HFF-Myc (cell line): ENCODE results near the gene SERPINA9.

Source experiments
- DNase-seq: peaks from one replicate; pipeline ENCODE4 v3.0.0-alpha.2; 2011; ENCODE audit warnings: low read depth; ENCODE audit errors: extremely low read depth
- H3K4me3 ChIP-seq: replicated peaks from 2 replicates; pipeline ENCODE4 v1.5.1; 2011; ENCODE audit warnings: low read depth, mild to moderate bottlenecking, control low read depth, low read length
- CTCF ChIP-seq: IDR thresholded peaks from 2 replicates; pipeline ENCODE4 v1.5.1; 2012; ENCODE audit warnings: mild to moderate bottlenecking, low read depth, low read length, control low read depth; ENCODE audit errors: missing control alignments

Gene SERPINA9

DNA sequence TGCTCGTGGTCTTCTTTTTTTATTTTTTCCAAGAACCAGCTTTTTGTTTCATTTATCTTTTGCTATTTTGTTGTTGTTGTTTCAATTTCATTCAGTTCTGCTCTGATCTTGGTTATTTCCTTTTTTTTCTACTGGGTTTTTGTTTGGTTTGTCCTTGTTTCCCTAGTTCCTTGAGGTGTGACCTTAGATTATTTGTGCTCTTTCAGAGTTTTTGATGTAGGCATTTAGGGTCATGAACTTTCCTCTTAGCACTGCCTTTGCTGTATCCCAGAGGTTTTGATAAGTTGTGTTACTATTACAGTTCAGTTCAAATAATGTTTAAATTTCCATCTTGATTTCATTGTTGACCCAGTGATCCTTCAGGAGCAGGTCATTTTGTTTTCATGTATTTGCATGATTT, 20.1 kb downstream of the SERPINA9 start:
- H3K4me3 ChIP-seq: no peak overlapping the region
- DNase-seq: no peak
- TF ChIP-seq CTCF: no peak

GRCh38 chr14:94451826-94452225, 24.2 kb downstream of the SERPINA9 start:
- TF ChIP-seq CTCF: no peak
- DNase-seq: no peak
- no peak overlapping the region for H3K4me3 ChIP-seq

- no peak for DNase-seq
- TF ChIP-seq CTCF: no peak
- H3K4me3 ChIP-seq: no peak overlapping the region
Observed at GRCh38 chr14:94451091-94451771, 24.8 kb downstream of the SERPINA9 start.

- DNase-seq: no peak
- no peak overlapping the region for H3K4me3 ChIP-seq
- TF ChIP-seq CTCF: no peak
Observed at GRCh38 chr14:94450722-94451090, 25.3 kb downstream of the SERPINA9 start.

- H3K4me3 ChIP-seq: no peak overlapping the region
- TF ChIP-seq CTCF: no peak
- DNase-seq: no peak
Observed at GRCh38 chr14:94449930-94450329, 26.1 kb downstream of the SERPINA9 start.

DNA sequence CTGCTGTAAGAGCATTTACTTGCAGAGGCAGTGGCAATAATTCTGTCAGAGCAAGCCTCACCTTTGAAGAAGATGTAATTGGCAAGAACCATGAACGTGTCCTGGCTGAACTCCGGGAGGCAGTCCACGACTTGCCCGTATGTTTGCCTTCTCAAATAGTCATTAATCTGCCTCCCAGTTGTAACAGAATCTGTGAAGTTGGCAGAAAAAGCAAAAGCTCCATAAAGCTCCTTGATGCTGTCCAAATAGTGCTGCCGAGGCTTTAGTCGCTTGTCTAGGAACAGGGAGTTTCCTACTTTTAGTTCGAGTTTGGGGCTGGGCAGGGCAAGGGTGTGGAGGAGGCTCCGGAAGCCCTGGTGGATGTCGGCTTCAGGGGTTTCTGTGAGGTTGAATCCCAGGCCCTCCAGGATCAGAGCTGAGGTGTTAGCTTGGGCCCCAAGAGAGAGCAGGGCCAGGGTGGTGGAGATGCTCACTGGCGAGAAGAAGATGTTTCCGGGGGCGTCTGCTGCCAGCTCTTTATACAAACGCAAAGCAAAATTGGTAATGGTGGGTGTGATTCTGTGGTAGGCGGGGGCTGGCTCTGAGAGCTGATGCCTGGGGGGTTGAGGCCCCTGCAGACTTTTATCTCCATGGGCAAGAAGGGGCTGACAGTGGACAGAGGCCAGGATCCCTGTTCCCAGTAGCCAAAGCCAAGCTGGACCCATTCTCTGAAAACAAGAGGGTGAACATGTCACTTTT, 27.8 kb downstream of the SERPINA9 start:
- no peak for DNase-seq
- H3K4me3 ChIP-seq: no peak overlapping the region
- TF ChIP-seq CTCF: no peak
